H1 (cell line): ENCODE results near the gene MYO5A.

Source experiments
- CTCF ChIP-seq, 3 experiments: IDR thresholded peaks; 1 replicate in 2 of 3; 2 replicates in 1 of 3; pipeline versions ENCODE4 v1.5.1 to v1.6.1; 2011; ENCODE audit warnings: low read length in 3 of 3, mild to moderate bottlenecking in 3 of 3, inconsistent platforms in 2 of 3, low read depth in 1 of 3, moderate library complexity in 1 of 3; ENCODE audit not compliant: insufficient read depth in 1 of 3; ENCODE audit errors: control extremely low read depth in 1 of 3
- MAX ChIP-seq: IDR thresholded peaks from 2 replicates; pipeline ENCODE4 v1.6.1; 2012; ENCODE audit warnings: inconsistent platforms
- RAD21 ChIP-seq, 2 experiments: IDR thresholded peaks in 1 of 2; conservative IDR thresholded peaks in 1 of 2; 2 replicates each; pipeline ENCODE4 v1.6.1; 2011; ENCODE audit warnings: low read depth in 2 of 2, low read length in 2 of 2, improper control_type of control experiment in 1 of 2, inconsistent platforms in 1 of 2, mild to moderate bottlenecking in 1 of 2, moderate library complexity in 1 of 2
- RFX5 ChIP-seq: IDR thresholded peaks from 2 replicates; pipeline ENCODE4 v1.6.1; 2011; ENCODE audit warnings: low read depth, low read length, improper control_type of control experiment, borderline replicate concordance

DNA sequence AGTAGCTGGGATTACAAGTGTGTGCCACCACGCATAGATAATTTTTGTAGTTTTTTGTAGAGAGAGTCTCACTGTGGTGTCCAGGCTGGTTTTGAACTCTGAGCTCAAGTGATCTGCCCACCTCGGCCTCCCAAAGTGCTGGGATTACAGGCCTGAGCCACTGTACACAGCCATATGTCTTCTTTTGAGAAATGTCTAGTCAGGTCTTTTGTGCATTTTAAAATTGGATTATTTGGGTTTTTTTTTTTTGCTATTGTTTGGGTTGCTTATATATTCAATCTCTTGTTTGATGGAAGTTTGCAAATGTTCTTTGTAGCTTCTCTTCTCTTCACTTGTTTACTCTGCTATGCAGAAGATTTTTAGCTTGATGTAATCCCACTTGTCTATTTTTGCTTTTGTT lies 46.4 kb upstream of the MYO5A start:
- no peak for TF ChIP-seq CTCF (IDR thresholded peaks at IDR 0.05; ENCODE audit: control extremely low read depth in 1 of 3, insufficient read depth in 1 of 3, low read depth in 1 of 3, low read length in 3 of 3)
- no peak for TF ChIP-seq MAX
- no peak for TF ChIP-seq RFX5
- TF ChIP-seq RAD21 (IDR thresholded peaks at IDR 0.05 in 1 of 2, conservative IDR thresholded peaks at IDR 0.05 in 1 of 2; ENCODE audit: low read depth in 2 of 2, low read length in 2 of 2) = no peak
